Right renal pelvis (tissue), 4 donors: ENCODE measurements around the gene GPR137B. TPM values are rescaled to one million over a fixed set of nuclear protein-coding genes. Genes with fewer than 3 reads are reported as not detected.
"Not testable (repeated sequence)": the region's sequence is repeated elsewhere in the genome, so short reads cannot be mapped to it uniquely, and the experiment has no call there.

Source experiments
- DNase-seq, 4 donors: peaks; one replicate each; pipeline ENCODE4 v3.0.0-alpha.2; 2013; ENCODE audit warnings: low read depth in 4 of 4, low spot score in 3 of 4, missing footprints in 1 of 4
- polyA plus RNA-seq, 4 donors: library from polyadenylated mRNA; unstranded; fragments of 120-200 nt; gene quantifications; one replicate each; pipeline ENCODE4 v1.2.1, GENCODE V29; 2013; ENCODE audit not compliant: insufficient read length in 4 of 4

Gene GPR137B
- polyA plus RNA-seq, 4 donors = 36.4 to 47.4 (median 40.7) TPM

GRCh38 chr1:236181059-236181458 is 38.7 kb downstream of the GPR137B start:
- no peak for DNase-seq

DNA sequence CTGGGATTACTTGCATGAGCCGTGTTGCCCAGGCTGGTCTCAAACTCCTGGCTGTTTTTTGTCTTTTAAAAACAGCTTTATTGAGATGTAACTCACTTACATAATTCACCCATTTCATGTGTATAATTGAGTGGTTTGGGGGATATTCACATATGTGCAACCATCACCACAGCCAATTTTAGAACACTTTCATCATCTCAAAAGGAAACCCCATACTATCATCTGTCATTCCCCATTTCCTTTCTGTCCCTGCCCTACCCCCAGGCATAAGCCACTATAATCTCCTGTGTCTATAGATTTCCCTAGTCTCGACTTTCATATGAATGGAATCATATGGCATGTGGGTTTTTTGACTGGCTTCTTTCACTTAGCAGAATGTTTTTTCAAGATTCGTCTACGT is 43.3 kb downstream of the GPR137B start:
- DNase-seq = no peak

DNA sequence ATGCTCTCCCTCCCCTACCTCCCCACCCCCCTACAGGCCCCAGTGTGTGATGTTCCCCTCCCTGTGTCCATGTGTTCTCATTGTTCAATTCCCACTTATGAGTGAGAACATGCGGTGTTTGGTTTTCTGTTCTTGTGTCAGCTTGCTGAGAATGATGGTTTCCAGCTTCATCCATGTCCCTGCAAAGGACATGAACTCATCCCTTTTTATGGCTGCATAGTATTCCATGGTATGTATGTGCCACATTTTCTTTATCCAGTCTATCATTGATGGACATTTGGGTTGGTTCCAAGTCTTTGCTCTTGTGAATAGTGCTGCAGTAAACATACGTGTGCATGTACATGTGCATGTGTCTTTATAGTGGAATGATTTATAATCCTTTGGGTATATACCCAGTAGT is 44.1 kb downstream of the GPR137B start:
- not testable (repeated sequence) for DNase-seq

DNA sequence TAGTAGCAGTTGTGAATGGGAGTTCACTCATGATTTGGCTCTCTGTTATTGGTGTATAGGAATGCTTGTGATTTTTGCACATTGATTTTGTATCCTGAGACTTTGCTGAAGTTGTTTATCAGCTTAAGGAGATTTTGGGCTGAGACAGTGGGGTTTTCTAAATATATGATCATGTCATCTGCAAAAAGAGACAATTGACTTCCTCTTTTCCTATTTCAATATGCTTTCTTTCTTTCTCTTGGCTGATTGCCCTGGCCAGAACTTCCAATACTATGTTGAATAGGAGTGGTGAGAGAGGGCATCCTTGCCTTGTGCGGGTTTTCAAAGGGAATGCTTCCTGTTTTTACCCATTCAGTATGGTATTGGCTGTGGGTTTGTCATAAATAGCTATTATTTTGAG is 45.7 kb downstream of the GPR137B start:
- DNase-seq = not testable (repeated sequence)

DNA sequence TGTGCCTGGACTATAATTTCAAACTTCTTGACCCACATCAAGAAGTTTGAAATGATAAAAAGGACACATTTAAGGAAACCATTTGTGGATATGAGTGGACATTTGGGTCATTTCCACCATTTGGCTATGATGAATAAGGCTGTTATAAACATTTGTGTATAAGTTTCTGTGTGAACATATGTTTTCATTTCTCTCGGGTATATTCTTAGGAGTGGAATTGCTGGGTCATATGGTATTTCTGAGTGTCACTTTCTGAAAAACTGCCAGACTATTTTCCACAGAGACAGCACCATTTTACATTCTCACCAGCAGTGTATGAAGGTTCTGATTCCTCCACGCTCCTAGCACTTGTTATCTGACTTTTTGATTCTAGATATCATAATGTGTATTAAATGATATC is 50.8 kb downstream of the GPR137B start:
- no peak for DNase-seq

DNA sequence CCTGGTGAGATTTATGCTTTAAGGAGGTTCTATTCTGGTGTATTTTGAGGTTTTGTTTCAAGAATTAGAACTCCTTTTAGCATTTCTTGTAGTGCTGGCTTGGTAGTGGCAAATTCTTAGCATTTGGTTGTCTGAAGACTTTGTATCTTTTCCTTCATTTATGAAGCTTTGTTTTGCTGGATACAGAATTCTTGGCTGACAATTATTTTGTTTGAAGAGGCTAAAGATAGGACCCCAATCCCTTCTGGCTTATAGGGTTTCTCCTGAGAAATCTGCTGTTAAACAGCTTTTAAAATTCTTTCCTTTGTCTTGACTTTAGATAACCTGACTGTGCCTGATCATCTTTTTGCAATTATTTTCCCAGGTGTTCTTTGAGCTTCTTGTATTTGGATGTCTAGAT is 58.6 kb downstream of the GPR137B start:
- no peak for DNase-seq

GRCh38 chr1:236201786-236202185 is 59.4 kb downstream of the GPR137B start:
- DNase-seq = no peak

DNA sequence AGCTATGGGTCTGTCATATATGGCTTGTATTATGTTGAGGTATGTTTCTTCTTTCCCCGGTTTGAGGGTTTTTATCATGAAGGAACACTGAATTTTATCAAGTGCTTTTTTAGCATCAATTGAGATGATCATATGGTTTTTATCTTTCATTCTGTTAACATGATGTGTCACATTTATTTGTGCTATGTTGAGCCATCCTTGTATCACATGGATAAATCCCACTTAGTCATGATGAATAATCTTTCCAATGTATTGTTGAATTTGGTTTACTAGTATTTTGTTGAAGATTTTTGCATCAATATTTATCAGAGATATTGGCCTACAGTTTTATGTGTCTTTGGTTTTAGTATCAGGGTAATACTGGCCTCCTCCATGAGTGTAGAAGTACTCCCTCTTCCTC is 61.7 kb downstream of the GPR137B start:
- no peak for DNase-seq

DNA sequence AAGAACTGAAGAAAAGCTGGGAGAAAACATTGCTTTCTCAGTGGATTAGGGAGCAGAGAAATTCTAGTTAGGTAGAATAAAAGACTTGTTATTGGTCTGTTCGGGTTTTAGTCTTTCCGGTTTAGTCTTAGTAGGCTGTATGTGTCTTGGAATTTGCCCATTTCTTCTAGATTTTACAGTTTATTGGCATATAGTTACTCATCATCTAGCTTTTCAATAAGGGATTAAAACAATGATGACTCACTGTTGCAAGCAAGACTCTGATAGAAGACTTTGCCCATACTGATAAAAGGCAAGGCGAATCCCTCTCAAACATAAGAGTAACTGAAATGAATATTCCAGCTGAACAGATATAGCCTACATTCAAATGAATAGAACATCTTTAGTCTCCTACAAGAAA is 62.3 kb downstream of the GPR137B start:
- DNase-seq = no peak

- peak in 1 of 4 donors; percentile 8 for DNase-seq
Measured at GRCh38 chr1:236206548-236206947, 64.2 kb downstream of the GPR137B start.

DNA sequence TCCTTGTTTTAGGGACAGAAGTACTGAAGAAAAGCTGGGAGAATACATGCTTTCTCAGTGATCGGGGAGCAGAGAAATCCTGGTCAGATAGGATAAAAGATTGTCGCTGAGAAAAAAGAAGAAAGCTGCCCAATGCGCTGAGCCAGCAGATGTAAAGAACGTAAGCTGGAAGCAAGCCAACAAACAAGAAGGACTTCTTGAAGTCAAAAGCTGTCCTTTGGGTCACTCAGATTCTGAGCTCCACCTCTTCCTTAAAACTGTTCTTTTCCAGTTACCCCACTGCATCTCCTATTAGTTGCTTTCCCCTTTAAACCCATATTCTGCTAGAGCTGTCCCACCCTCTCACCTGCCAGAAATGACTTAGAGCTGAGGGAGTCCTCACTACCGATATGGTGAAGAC is 64.8 kb downstream of the GPR137B start:
- no peak for DNase-seq

DNA sequence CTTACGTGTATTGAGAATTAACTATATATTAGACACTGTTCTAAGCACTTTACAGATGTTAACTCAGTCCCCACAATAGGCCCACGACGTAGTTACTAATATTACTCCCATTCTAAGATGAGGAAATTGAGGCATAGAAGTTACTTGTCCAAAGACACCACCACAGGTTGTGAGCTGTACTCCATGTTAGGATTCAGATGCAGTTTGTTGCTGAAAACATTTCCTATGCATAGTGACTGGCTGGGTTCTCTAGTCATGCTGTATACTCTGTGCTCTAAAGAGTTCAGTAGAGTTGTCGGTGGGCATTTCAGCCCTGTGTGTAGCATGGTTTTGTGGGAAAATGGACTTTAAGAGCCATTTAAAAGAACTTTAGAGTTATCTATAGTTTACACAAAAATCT is 65.2 kb downstream of the GPR137B start:
- DNase-seq = no peak

GRCh38 chr1:236209185-236209584 is 66.8 kb downstream of the GPR137B start:
- DNase-seq = no peak

DNA sequence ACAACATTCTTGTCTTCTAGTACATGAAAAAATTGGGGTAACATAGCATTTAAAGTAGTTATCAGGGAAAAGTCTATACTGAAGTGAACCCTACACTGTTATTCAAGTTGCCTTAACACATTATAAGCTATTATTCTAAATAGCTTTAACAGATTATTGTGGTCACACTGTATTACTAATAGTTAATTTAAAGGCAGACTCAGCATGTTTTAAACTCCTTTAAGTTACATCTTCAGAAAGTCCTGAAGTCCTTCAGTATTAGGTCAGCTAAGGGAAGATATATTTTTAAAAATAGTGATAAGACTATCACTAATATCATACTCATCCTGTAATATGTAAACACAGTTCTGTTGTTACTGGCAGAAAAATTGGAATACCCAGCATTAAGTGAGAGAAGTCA is 67.4 kb downstream of the GPR137B start:
- DNase-seq = no peak

- no peak for DNase-seq
Measured at GRCh38 chr1:236211815-236212214, 69.5 kb downstream of the GPR137B start.

- no peak for DNase-seq
Measured at GRCh38 chr1:236213534-236213933, 71.2 kb downstream of the GPR137B start.

GRCh38 chr1:236214761-236215160 is 72.4 kb downstream of the GPR137B start:
- DNase-seq = no peak

- no peak for DNase-seq
Measured at GRCh38 chr1:236220473-236220872, 78.1 kb downstream of the GPR137B start.

DNA sequence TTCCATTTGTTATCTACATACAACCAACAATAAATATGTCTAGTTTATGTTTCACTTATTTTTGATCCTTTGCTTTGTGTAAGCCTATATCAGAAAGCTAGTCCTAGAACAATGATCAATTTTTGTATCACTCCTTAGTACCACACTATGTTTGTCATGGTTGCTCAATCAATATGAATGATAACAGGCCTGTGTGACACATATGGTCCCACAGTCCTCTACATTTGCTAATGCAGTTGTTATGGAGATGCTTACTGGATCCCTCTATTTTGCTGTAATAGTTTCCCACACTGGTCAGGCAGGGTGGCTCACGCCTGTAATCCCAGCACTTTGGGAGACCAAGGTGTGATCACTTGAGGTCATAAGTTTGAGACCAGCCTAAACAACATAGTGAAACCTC is 80.3 kb downstream of the GPR137B start:
- no peak for DNase-seq

GRCh38 chr1:236228411-236228810 is 86.1 kb downstream of the GPR137B start:
- DNase-seq = no peak

GRCh38 chr1:236235116-236235515 is 92.8 kb downstream of the GPR137B start:
- DNase-seq = no peak

- no peak for DNase-seq
Measured at GRCh38 chr1:236239092-236239585, 96.8 kb downstream of the GPR137B start.

GRCh38 chr1:236240675-236241074 is 98.3 kb downstream of the GPR137B start:
- DNase-seq = no peak
